H1 (cell line): Measurements from ENCODE around the gene TMED3. TPM values are rescaled to one million over a fixed set of nuclear protein-coding genes. Genes with fewer than 3 reads are reported as not detected.

Experiments used
- CTCF ChIA-PET: fragments of 300-600 bp; sonication (Branson Sonifier 250); formaldehyde crosslinking; loops from one replicate; lab custom pipeline; 2021; ENCODE audit not compliant: partially characterized antibody; lab: Charles Lee
- POLR2A ChIA-PET: fragments of 300-600 bp; sonication (Branson Sonifier 250); formaldehyde crosslinking; loops from one replicate; lab custom pipeline; 2021; ENCODE audit warnings: inconsistent platforms; ENCODE audit not compliant: partially characterized antibody; lab: Charles Lee
- DNase-seq, 2 experiments: peaks; one replicate each; pipeline versions ENCODE4 v3.0.0 to v3.0.0-alpha.2; 2010 to 2022; ENCODE audit warnings: low spot score in 2 of 2, low read depth in 1 of 2, mixed read lengths in 1 of 2
- FAIRE-seq: peaks from 2 replicates; lab custom pipeline; 2011; peaks lifted over from hg19 to GRCh38; lab: Jason Lieb, UNC
- H2AFZ ChIP-seq: 2 replicates; pipeline ENCODE4 v1.8.1; 2012; ENCODE audit warnings: low read length, inconsistent platforms
- H2AK5ac ChIP-seq: 2 replicates; pipeline ENCODE4 v1.6.1; 2013; ENCODE audit warnings: low read depth, low read length
- H2BK120ac ChIP-seq: replicated peaks from 2 replicates; pipeline ENCODE3; 2013; ENCODE audit warnings: low read depth, low read length, inconsistent platforms
- H2BK12ac ChIP-seq: 2 replicates; pipeline ENCODE4 v1.6.1; 2013; ENCODE audit warnings: low read depth, low read length
- H2BK15ac ChIP-seq: 2 replicates; pipeline ENCODE4 v1.6.1; 2013; ENCODE audit warnings: low read length
- H2BK20ac ChIP-seq: 2 replicates; pipeline ENCODE4 v1.6.1; 2013; ENCODE audit warnings: low read length
- H2BK5ac ChIP-seq: 2 replicates; pipeline ENCODE4 v1.6.1; 2013; ENCODE audit warnings: low read depth, low read length
- H3K14ac ChIP-seq: 2 replicates; pipeline ENCODE4 v1.6.1; 2013; ENCODE audit warnings: inconsistent platforms; ENCODE audit not compliant: insufficient read length
- H3K18ac ChIP-seq: 2 replicates; pipeline ENCODE4 v1.6.1; 2013; ENCODE audit warnings: low read length; ENCODE audit errors: extremely low read depth
- H3K23ac ChIP-seq: 2 replicates; pipeline ENCODE4 v1.6.1; 2013; ENCODE audit warnings: inconsistent platforms; ENCODE audit not compliant: insufficient read length
- H3K23me2 ChIP-seq: 2 replicates; pipeline ENCODE4 v1.6.1; 2013; ENCODE audit warnings: low read depth, low read length
- H3K27ac ChIP-seq: 2 replicates; pipeline ENCODE4 v1.6.1; 2011; ENCODE audit warnings: low read depth, low read length, inconsistent platforms
- H3K27me3 ChIP-seq, 4 experiments: replicated peaks in 1 of 4; 1 replicate in 1 of 4; 2 replicates in 3 of 4; pipeline versions ENCODE4 v1.6.1 to v1.8.1; 2011 to 2013; ENCODE audit warnings: low read length in 3 of 4, mild to moderate bottlenecking in 3 of 4, inconsistent platforms in 2 of 4, mixed read lengths in 2 of 4, moderate library complexity in 1 of 4; ENCODE audit not compliant: control insufficient read depth in 3 of 4, insufficient read depth in 3 of 4; ENCODE audit errors: extremely low read depth in 1 of 4
- H3K36me3 ChIP-seq, 4 experiments: 2 replicates each; pipeline versions ENCODE4 v1.6.1 to v1.8.1; 2011 to 2013; ENCODE audit warnings: mild to moderate bottlenecking in 4 of 4, low read length in 3 of 4, moderate library complexity in 2 of 4, control low read depth in 1 of 4, inconsistent platforms in 1 of 4; ENCODE audit not compliant: insufficient read depth in 4 of 4, control insufficient read depth in 2 of 4
- H3K4ac ChIP-seq: replicated peaks from 2 replicates; pipeline ENCODE3; 2013; ENCODE audit warnings: low read length, low read depth, mixed read lengths, inconsistent platforms; ENCODE audit not compliant: insufficient read length
- H3K4me1 ChIP-seq, 4 experiments: replicated peaks in 1 of 4; 1 replicate in 1 of 4; 2 replicates in 3 of 4; pipeline versions ENCODE4 v1.6.1 to v1.8.1; 2011 to 2013; ENCODE audit warnings: low read length in 3 of 4, inconsistent platforms in 2 of 4, mixed read lengths in 1 of 4; ENCODE audit not compliant: insufficient read depth in 4 of 4, control insufficient read depth in 3 of 4
- H3K4me2 ChIP-seq, 2 experiments: 2 replicates each; pipeline versions ENCODE4 v1.6.1 to v1.8.1; 2011 to 2013; ENCODE audit warnings: low read depth in 2 of 2, low read length in 2 of 2, control low read depth in 1 of 2, inconsistent platforms in 1 of 2, mild to moderate bottlenecking in 1 of 2; ENCODE audit not compliant: insufficient read depth in 1 of 2
- H3K4me3 ChIP-seq, 4 experiments: fragments of 200-600, 300-600 bp in 1 of 4; sonication (generic), shearing (Covaris generic), sonication (Bioruptor Twin) in 1 of 4; 2 replicates each; pipeline versions ENCODE4 v1.5.1 to v1.8.1; 2011 to 2016; ENCODE audit warnings: low read length in 4 of 4, low read depth in 3 of 4, control low read depth in 2 of 4, inconsistent platforms in 2 of 4, mild to moderate bottlenecking in 2 of 4, mixed read lengths in 1 of 4, moderate library complexity in 1 of 4; ENCODE audit not compliant: insufficient read depth in 2 of 4; ENCODE audit errors: extremely low read depth in 1 of 4
- H3K56ac ChIP-seq: replicated peaks from 2 replicates; pipeline ENCODE3; 2013; ENCODE audit warnings: low read depth, mild to moderate bottlenecking, mixed read lengths, low read length, inconsistent platforms; ENCODE audit not compliant: insufficient read length
- H3K79me1 ChIP-seq: 2 replicates; pipeline ENCODE4 v1.6.1; 2013; ENCODE audit warnings: low read depth, low read length, control low read depth
- H3K79me2 ChIP-seq, 2 experiments: 2 replicates each; pipeline versions ENCODE4 v1.6.1 to v1.8.1; 2012 to 2013; ENCODE audit warnings: low read length in 2 of 2, mild to moderate bottlenecking in 2 of 2, inconsistent platforms in 1 of 2; ENCODE audit not compliant: insufficient read depth in 2 of 2, control insufficient read depth in 1 of 2
- H3K9ac ChIP-seq, 4 experiments: replicated peaks in 1 of 4; 1 replicate in 1 of 4; 2 replicates in 3 of 4; pipeline versions ENCODE4 v1.6.1 to v1.8.1; 2011 to 2013; ENCODE audit warnings: low read depth in 3 of 4, low read length in 3 of 4, control low read depth in 2 of 4, mild to moderate bottlenecking in 2 of 4, moderate library complexity in 2 of 4, inconsistent platforms in 1 of 4; ENCODE audit errors: extremely low read depth in 1 of 4
- H3K9me3 ChIP-seq, 2 experiments: 2 replicates each; pipeline versions ENCODE4 v1.6.1 to v1.8.1; 2012 to 2013; ENCODE audit warnings: mild to moderate bottlenecking in 2 of 2, moderate library complexity in 2 of 2, control low read depth in 1 of 2, inconsistent platforms in 1 of 2, low read depth in 1 of 2, low read length in 1 of 2, mixed read lengths in 1 of 2; ENCODE audit not compliant: insufficient read depth in 2 of 2
- H4K20me1 ChIP-seq, 2 experiments: replicated peaks in 1 of 2; 2 replicates each; pipeline versions ENCODE3 to v1.8.1; 2011 to 2013; ENCODE audit warnings: inconsistent platforms in 2 of 2, low read length in 2 of 2, mild to moderate bottlenecking in 1 of 2; ENCODE audit not compliant: insufficient read depth in 2 of 2, control insufficient read depth in 1 of 2
- H4K5ac ChIP-seq: 2 replicates; pipeline ENCODE4 v1.6.1; 2013; ENCODE audit warnings: low read length, low read depth, mixed read lengths, inconsistent platforms; ENCODE audit not compliant: insufficient read length
- H4K8ac ChIP-seq: 2 replicates; pipeline ENCODE4 v1.8.0; 2013; ENCODE audit warnings: mild to moderate bottlenecking, moderate library complexity, low read length, inconsistent platforms; ENCODE audit not compliant: insufficient read depth; ENCODE audit errors: extremely low read depth
- H4K91ac ChIP-seq: replicated peaks from 2 replicates; pipeline ENCODE3; 2013; ENCODE audit warnings: low read length, mixed read lengths, inconsistent platforms; ENCODE audit not compliant: insufficient read length
- RBBP5 ChIP-seq: IDR thresholded peaks from 2 replicates; pipeline ENCODE4 v1.7.1; 2012; ENCODE audit warnings: low read depth, mild to moderate bottlenecking, inconsistent platforms, low read length, moderate library complexity, borderline replicate concordance
- WGBS, 2 experiments: shearing (Covaris generic) in 1 of 2; methylation state at CpG; one replicate each; pipeline versions ENCODE4 v1.1.6 to v1.1.7; 2013 to 2015; ENCODE audit warnings: low lambda C conversion rate in 2 of 2, mixed read lengths in 2 of 2, inconsistent platforms in 1 of 2, low coverage in 1 of 2, missing lambda C conversion rate in 1 of 2; ENCODE audit not compliant: insufficient replicate concordance in 2 of 2, insufficient coverage in 1 of 2, insufficient read length in 1 of 2; ENCODE audit errors: extremely low coverage in 1 of 2, missing lambda C conversion rate in 1 of 2; 5-methylcytosine and 5-hydroxymethylcytosine counted together
- polyA plus RNA-seq, 7 experiments: library from polyadenylated mRNA; depleted of rRNA in 3 of 7; stranded (reverse) in 5 of 7; unstranded in 2 of 7; fragments of >200 nt in 5 of 7; fragments of 200-250 nt in 2 of 7; gene quantifications; 1 replicate in 5 of 7; 2 replicates in 1 of 7; 4 replicates in 1 of 7; pipeline versions ENCODE4 v1.2.1 to v1.2.3, GENCODE V29; 2011 to 2013; ENCODE audit warnings: missing spikeins in 2 of 7, mixed read lengths in 2 of 7
- total RNA-seq: library from RNA; stranded (reverse); fragmentation: NEBNext Ultra II Directional; extraction: Animal tissue kit (Norgen Biotek cat#: 25700); gene quantifications from 2 replicates; pipeline ENCODE4 v1.2.1, GENCODE V29; 2021

Gene TMED3
- total and polyA plus RNA-seq, 2 of the 8 experiments (the other 6 are each of a cell fraction or from before 2014, with no cell fraction given): 50.2 to 110 TPM

- Histone ChIP-seq H3K36me3 (no peaks in the 10 kb centered on the region), H3K56ac (no peak overlapping the region), H3K4ac (no peak overlapping the region), H2BK15ac (no peak overlapping the region), H3K4me3 (no peak overlapping the region), H4K5ac (no peak overlapping the region), H3K18ac (no peak overlapping the region), H3K23ac (no peak overlapping the region)
- TF ChIP-seq RBBP5: no peak
- TF ChIP-seq, all 59 proteins: peak for 0
- Histone ChIP-seq H4K8ac (no peak overlapping the region), H3K14ac (no peak overlapping the region), H4K20me1 (no peaks in the 10 kb centered on the region), H3K27ac (no peak overlapping the region), H2BK12ac (no peak overlapping the region), H2BK120ac (no peak overlapping the region), H3K23me2 (0 out of 2 replicates have a peak, but pooled peaks cover 3% of the 10 kb centered on the region), H3K79me1 (no peaks in the 10 kb centered on the region), H2BK5ac (no peak overlapping the region), H2AK5ac (no peak overlapping the region), H3K9me3 (no peaks in the 10 kb centered on the region), H2AFZ (no peak overlapping the region), H3K27me3 (no peaks in the 10 kb centered on the region; a peak in 1 of 7 replicates), H3K4me1 (peaks cover 0 to 5% (median 2%) of the 10 kb centered on the region in 4 experiments; a peak in 4 of 7 replicates), H3K9ac (no peak overlapping the region), H3K4me2 (no peak overlapping the region), H2BK20ac (no peak overlapping the region), H3K79me2 (no peaks in the 10 kb centered on the region), H4K91ac (no peak overlapping the region)
- DNase-seq: no peak
- FAIRE-seq: no peak
- ChIA-PET POLR2A (no interaction called here), CTCF (no interaction called here)
- WGBS, 2 experiments: 100% methylated on average over 1 of the region's 1 CpG; no CpG with 5 or more reads in 1 of the 2 experiments
Observed at GRCh38 chr15:79371591-79371990, 60.7 kb downstream of the TMED3 start.
